ENCODE results near the gene IGFBP5.

GRCh38 chr2:216652566-216652965 is 42.8 kb downstream of the IGFBP5 start:
- TF ChIP-seq CTCF (IDR thresholded peaks at IDR 0.05 in 4 of 5, conservative IDR thresholded peaks at IDR 0.05 in 1 of 5): no peak
- no peak for TF ChIP-seq POLR2A (IDR thresholded peaks at IDR 0.05)
